ENCODE data around the gene CROCC2. TPM values are rescaled to one million over a fixed set of nuclear protein-coding genes. Genes with fewer than 3 reads are reported as not detected.

CROCC2 gene
- not detected in 2 replicates for total RNA-seq

DNA sequence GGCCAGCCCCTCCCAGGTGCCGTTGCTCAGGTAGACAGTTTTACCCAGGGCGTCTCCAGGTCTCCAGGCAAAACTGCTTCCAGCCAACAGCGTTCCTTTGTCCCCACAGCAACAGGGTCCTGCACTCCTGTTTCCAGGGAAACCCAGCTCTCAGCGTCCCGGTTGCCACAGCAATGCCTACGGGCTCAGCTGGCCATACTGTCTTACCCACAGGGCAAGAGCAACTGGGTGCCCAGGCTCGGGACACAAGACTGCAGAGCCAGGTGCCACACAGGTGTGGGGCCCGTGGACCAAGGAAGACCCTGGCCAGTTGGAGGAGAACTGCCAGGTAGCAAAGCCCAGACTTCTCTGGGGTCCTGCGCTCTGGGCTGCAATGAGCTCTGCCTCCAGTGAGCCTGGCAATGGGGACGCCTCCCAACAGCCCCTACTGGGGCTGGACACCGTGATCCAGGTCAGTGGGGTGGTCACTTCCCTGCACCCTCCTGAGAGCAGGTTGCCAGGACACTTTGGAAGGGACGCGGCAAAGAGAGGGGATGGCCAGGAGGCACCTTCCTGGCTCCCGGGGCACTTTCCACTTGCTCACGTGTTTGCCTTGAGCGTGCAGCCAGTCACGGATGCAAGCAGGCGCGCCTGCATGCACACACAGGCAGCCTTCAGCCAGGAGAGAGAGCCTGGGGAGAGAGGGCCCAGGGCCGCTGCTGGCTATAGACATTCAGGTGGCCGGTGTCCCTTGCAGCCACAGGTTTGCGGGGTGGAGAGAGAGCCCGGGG, at the start of gene CROCC2:
TSS of gene CROCC2 (plus strand) at position 196 of the 770 bp plus-strand sequence. CDS start at position 374, 178 bp downstream.

DNA sequence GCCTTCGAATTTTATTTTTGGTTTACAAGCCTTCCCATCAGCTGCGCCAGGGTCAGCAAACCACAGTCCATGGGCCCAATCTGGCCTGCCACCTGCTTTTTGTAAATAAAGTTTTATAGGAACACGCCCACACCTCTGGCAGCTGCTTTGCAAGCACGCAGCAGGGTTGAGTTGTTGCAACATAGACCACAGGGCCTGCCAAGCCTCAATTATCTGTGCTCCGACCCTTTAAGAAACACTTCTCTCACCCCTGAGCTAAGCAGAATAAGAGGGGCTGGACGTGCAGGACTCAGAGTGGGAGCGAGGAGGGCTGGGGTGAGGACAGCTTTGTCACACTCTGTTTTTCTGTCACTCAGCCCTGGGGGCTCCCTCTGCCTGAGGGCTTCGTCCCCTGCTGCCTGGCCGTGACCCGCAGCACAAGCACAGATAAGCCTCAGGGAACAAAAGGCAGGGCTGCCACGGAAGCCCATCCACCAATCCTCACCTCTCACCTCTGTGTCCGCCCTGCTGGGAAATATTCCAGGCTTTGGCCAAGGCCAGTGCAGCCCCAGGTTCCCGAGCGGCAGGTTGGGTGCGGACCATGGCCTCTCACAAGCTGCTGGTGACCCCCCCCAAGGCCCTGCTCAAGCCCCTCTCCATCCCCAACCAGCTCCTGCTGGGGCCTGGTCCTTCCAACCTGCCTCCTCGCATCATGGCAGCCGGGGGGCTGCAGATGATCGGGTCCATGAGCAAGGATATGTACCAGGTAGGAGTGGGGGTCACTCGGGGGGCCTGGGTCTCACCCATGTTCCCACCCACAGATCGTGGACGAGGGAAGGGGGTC, 37.6 kb upstream of the CROCC2 start, which contains the start of gene AGXT:
TSS of gene AGXT (plus strand) at position 539 of the 823 bp plus-strand sequence. CDS start at position 581, 42 bp downstream.

DNA sequence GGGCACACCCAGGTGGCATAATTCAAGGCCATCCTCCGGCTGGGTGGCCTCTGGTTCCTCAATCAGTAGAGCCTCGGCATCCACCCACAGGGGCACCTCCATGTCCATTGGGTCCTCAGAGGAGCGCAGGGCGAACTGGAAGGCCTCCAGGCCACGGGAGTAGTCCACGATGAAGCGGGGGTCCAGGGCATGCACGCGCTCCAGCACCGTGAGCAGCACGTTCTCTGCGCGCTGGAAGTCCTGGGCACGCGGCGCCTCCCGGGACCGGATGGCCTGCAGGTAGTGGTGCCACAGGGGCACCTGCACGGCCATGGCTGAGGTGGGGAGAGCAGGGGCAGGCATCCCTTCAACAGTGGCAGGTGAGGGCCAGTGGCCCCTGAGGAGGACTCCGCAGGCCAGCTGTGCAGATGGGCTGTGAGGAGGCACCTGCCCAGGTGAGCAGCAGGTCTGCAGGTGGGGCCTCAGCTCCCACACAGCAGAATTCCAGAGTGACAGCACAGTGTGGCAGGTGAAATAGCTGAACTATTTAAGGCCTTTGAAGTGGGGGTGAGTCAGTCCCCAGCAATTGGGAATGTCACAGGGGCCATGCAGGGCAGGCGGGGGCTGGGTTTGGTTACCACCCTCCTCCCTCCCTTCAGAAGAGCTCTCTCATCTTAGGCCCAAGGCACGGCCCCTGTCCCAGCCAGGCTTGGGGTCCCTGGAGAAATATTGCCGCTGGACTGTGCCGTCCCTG, 10.3 kb upstream of the CROCC2 start, which contains the start of gene MAB21L4:
TSS of gene MAB21L4 (minus strand) at position 501 of the 733 bp plus-strand sequence. CDS start at position 342, 159 bp downstream.

GRCh38 chr2:240997856-240998705, 91.9 kb downstream of the CROCC2 start, which contains the start of gene SNED1:
TSS of gene SNED1 (plus strand) at chr2:240998618. CDS start at chr2:240998838, 220 bp downstream.

Other genes starting within 250 kb of the CROCC2 start
- not detected in 2 replicates for gene AQP12B, start 223.5 kb upstream of the CROCC2 start, total RNA-seq
- gene AQP12A, start 214.5 kb upstream of the CROCC2 start, total RNA-seq, result not detected in 2 replicates
- gene KIF1A, start 86.1 kb upstream of the CROCC2 start, total RNA-seq, result not detected in 2 replicates
- gene AGXT, start 37.5 kb upstream of the CROCC2 start, total RNA-seq, result not detected in 2 replicates
- gene MAB21L4, start 10.2 kb upstream of the CROCC2 start, total RNA-seq, result not detected in 2 replicates
- 2.2 and 16.6 TPM in 2 replicates for gene SNED1, start 92.3 kb downstream of the CROCC2 start, total RNA-seq
- 21.4 and 32.8 TPM in 2 replicates for gene MTERF4, start 196.0 kb downstream of the CROCC2 start, total RNA-seq
- 1.3 and 7.2 TPM in 2 replicates for gene PASK, start 243.1 kb downstream of the CROCC2 start, total RNA-seq
- 54.7 and 60.1 TPM in 2 replicates for gene PPP1R7, start 244.1 kb downstream of the CROCC2 start, total RNA-seq

All from placental pericyte (primary cell).